Ascending aorta (tissue), 2 donors: Measurements from ENCODE around the gene EDN1. TPM values are rescaled to one million over a fixed set of nuclear protein-coding genes. Genes with fewer than 3 reads are reported as not detected.

ENCODE experiments used
- DNase-seq, 2 donors: peaks; one replicate each; pipeline ENCODE4 v3.0.0-alpha.2; 2019; ENCODE audit warnings: low spot score in 2 of 2
- H3K27ac ChIP-seq, 2 donors: fragments of 200-600 bp; sonication (generic); one replicate each; pipeline ENCODE4 v1.5.1; 2016 to 2017; ENCODE audit warnings: mild to moderate bottlenecking in 1 of 2
- H3K27me3 ChIP-seq: fragments of 200-600 bp; sonication (generic); one replicate; pipeline ENCODE4 v1.5.1; 2017
- H3K36me3 ChIP-seq, 2 donors: fragments of 200-600 bp; sonication (generic); one replicate each; pipeline ENCODE4 v1.5.1; 2016
- H3K4me1 ChIP-seq, 2 donors: fragments of 200-600 bp; sonication (generic); one replicate each; pipeline ENCODE4 v1.5.1; 2016 to 2017; ENCODE audit warnings: mild to moderate bottlenecking in 1 of 2
- H3K4me3 ChIP-seq, 2 donors: fragments of 200-600 bp; sonication (generic); one replicate each; pipeline ENCODE4 v1.5.1; 2016 to 2017; ENCODE audit warnings: mild to moderate bottlenecking in 1 of 2
- H3K9me3 ChIP-seq, 2 donors: fragments of 200-600 bp; sonication (generic); one replicate each; pipeline ENCODE4 v1.5.1; 2016
- intact Hi-C: fragments of 100-400 bp; cut with DNase I; formaldehyde crosslinking; loops from one replicate; pipeline ENCODE4 v1.15.1; 2023
- total RNA-seq: library from RNA; depleted of rRNA; stranded (reverse); fragments of >200 nt; gene quantifications from one replicate; pipeline ENCODE4 v1.1.0, GENCODE V29; 2016
- TF ChIP-seq, protein P1 (sequence below), 3 experiments: fragments of 200-600 bp in 2 of 3; fragments of 450-650 bp in 1 of 3; sonication (generic) in 2 of 3; IDR thresholded peaks; one replicate each; pipeline ENCODE4 v1.5.1; 2016 to 2019; ENCODE audit warnings: antibody characterized with exemption in 3 of 3, mild to moderate bottlenecking in 1 of 3, moderate library complexity in 1 of 3

EDN1 gene
- total RNA-seq, 1 donor from 2014 or later: 27.8 TPM

DNA sequence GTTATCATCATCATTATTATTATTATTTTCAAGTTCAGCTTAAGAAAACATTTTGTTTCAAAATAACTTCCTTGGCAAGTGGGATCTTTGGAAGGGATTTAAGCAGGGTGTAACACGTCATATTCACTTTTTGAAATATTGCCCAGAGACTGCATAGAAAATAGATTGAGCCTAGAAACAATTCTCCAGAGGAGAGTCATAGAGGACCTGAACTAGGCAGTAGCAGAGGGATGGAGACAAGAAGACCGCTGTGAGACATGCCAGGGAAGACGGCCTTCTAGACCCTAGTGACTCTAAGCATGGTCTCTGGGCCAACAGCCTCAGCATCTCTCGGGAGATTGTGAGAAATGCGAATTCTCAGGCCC lies 55.5 kb downstream of the EDN1 start:
- Histone ChIP-seq H3K36me3 (no peaks in the 10 kb centered on the region), H3K27me3 (no peaks in the 10 kb centered on the region), H3K9me3 (peaks cover 0 to 3% of the 10 kb centered on the region in 2 donors), H3K27ac (peak overlapping the region; percentile 81 to 87), H3K4me3 (peak overlapping the region in 1 of 2 donors; percentile 22), H3K4me1 (peaks cover 4 to 42% of the 10 kb centered on the region in 2 donors)
- TF ChIP-seq, protein P1, sequence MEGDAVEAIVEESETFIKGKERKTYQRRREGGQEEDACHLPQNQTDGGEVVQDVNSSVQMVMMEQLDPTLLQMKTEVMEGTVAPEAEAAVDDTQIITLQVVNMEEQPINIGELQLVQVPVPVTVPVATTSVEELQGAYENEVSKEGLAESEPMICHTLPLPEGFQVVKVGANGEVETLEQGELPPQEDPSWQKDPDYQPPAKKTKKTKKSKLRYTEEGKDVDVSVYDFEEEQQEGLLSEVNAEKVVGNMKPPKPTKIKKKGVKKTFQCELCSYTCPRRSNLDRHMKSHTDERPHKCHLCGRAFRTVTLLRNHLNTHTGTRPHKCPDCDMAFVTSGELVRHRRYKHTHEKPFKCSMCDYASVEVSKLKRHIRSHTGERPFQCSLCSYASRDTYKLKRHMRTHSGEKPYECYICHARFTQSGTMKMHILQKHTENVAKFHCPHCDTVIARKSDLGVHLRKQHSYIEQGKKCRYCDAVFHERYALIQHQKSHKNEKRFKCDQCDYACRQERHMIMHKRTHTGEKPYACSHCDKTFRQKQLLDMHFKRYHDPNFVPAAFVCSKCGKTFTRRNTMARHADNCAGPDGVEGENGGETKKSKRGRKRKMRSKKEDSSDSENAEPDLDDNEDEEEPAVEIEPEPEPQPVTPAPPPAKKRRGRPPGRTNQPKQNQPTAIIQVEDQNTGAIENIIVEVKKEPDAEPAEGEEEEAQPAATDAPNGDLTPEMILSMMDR (IDR thresholded peaks at IDR 0.05): no peak
- DNase-seq: no peak
- intact Hi-C loops: loop anchor here (2.0 to 5.0 kb wide), 2 partner anchors 49 to 202 kb away; no protein-coding TSS in a partner anchor
